Natural killer cell treated with Interleukin-12 subunit alpha and Interleukin-12 subunit beta and Interleukin-15 and Interleukin-18, amount 100 ng/mL, for 72 hours (primary cell): ENCODE results near the gene RYR2. TPM values are rescaled to one million over a fixed set of nuclear protein-coding genes. Genes with fewer than 3 reads are reported as not detected.
"Not testable (repeated sequence)": the region's sequence is repeated elsewhere in the genome, so short reads cannot be mapped to it uniquely, and the experiment has no call there.

Experiments
- ATAC-seq, 2 donors: fragments of 150-1000 bp; cut with Tn5 transposase in 1 of 2; sonication (Bioruptor Pico), chemical (Tn5 transposase) in 1 of 2; 2 replicates each; pipeline ENCODE4 v1.10.0; 2021
- DNase-seq: peaks from one replicate; pipeline ENCODE4 v3.0.0; 2022; ENCODE audit warnings: low spot score
- H3K27ac Mint-ChIP-seq, 2 donors: 1 replicate in 1 of 2; 2 replicates in 1 of 2; pipeline ENCODE4 v1.8.0; 2022; ENCODE audit warnings: mixed read lengths in 2 of 2, mild to moderate bottlenecking in 1 of 2, moderate library complexity in 1 of 2
- H3K27me3 Mint-ChIP-seq, 2 donors: 1 replicate in 1 of 2; 2 replicates in 1 of 2; pipeline ENCODE4 v1.8.0; 2022; ENCODE audit warnings: mixed read lengths in 2 of 2
- H3K36me3 Mint-ChIP-seq: one replicate; pipeline ENCODE4 v1.8.0; 2022; ENCODE audit warnings: mixed read lengths
- H3K4me1 Mint-ChIP-seq, 2 donors: 1 replicate in 1 of 2; 2 replicates in 1 of 2; pipeline ENCODE4 v1.8.0; 2022; ENCODE audit warnings: low read depth in 2 of 2, mixed read lengths in 2 of 2, mild to moderate bottlenecking in 1 of 2
- H3K4me3 Mint-ChIP-seq: one replicate; pipeline ENCODE4 v1.8.0; 2022; ENCODE audit warnings: mixed read lengths
- H3K9me3 Mint-ChIP-seq: 2 replicates; pipeline ENCODE4 v1.8.0; 2022; ENCODE audit warnings: mixed read lengths
- total RNA-seq, 2 donors: library from RNA; stranded (reverse); gene quantifications; one replicate each; pipeline ENCODE4 v1.2.3, GENCODE V29; 2022

The RYR2 gene
- total RNA-seq, 2 donors from 2014 or later: 0.05 TPM; not detected in 1

GRCh38 chr1:237309595-237310118 lies 267.7 kb downstream of the RYR2 start:
- DNase-seq (no peak), ATAC-seq (no peak)
- H3K9me3 Mint-ChIP-seq: peaks cover 3% of the 10 kb centered on the region
- H3K36me3 Mint-ChIP-seq: no peaks in the 10 kb centered on the region
- no peak overlapping the region for H3K27ac Mint-ChIP-seq
- no peaks in the 10 kb centered on the region for H3K27me3 Mint-ChIP-seq
- H3K4me1 Mint-ChIP-seq: no peaks in the 10 kb centered on the region
- no peak overlapping the region for H3K4me3 Mint-ChIP-seq

- H3K9me3 Mint-ChIP-seq: peaks cover 3% of the 10 kb centered on the region
- no peak overlapping the region for H3K4me3 Mint-ChIP-seq
- H3K4me1 Mint-ChIP-seq: no peaks in the 10 kb centered on the region
- H3K27me3 Mint-ChIP-seq: no peaks in the 10 kb centered on the region
- H3K27ac Mint-ChIP-seq: no peak overlapping the region
- H3K36me3 Mint-ChIP-seq: no peaks in the 10 kb centered on the region
- DNase-seq (no peak), ATAC-seq (no peak)
Measured at GRCh38 chr1:237316352-237316751, 274.4 kb downstream of the RYR2 start.

DNA sequence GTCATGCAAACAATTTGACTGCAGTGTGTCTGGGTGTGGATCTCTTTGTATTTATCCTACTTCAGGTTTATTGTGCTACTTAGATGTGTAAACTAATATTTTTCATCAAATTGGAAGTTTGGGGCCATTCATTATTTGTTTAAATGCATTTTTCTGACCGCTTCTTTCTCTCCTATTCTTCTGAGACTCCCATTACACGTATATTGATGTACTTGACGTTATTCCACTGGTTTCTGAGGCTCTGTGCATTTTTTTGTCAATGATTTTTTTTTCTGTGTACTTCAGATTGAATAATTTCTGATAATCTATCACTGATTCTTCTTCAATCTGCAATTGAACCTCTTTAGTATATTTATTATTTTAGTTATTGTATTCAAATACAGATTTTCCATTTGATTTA lies 276.8 kb downstream of the RYR2 start:
- no peaks in the 10 kb centered on the region for H3K36me3 Mint-ChIP-seq
- no peak overlapping the region for H3K27ac Mint-ChIP-seq
- H3K9me3 Mint-ChIP-seq: no peaks in the 10 kb centered on the region
- no peaks in the 10 kb centered on the region for H3K27me3 Mint-ChIP-seq
- no peaks in the 10 kb centered on the region for H3K4me1 Mint-ChIP-seq
- ATAC-seq: no peak
- H3K4me3 Mint-ChIP-seq: no peak overlapping the region
- DNase-seq: no peak

DNA sequence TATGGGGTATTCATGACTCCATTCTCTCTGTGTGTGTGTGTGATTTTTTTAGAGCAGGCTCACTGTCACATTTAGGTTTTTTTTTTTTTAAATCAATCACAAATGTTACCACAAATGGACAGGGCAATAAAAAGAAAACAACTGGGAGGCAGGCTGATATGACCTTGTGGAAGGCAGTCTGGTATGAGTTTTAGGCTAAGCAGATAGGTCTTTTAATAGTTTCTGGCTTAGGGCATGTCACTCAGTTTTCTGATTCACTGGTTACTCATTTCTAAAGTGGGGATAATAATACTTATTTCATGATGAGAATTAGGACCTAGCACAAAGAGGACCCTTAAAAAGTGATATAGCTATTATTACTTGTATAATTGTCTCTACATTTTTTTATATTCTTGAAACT lies 278.9 kb downstream of the RYR2 start:
- Mint-ChIP-seq H3K27ac (no peak overlapping the region), H3K4me1 (no peaks in the 10 kb centered on the region), H3K27me3 (no peaks in the 10 kb centered on the region), H3K4me3 (no peak overlapping the region), H3K36me3 (no peaks in the 10 kb centered on the region), H3K9me3 (no peaks in the 10 kb centered on the region)
- ATAC-seq (no peak), DNase-seq (no peak)

DNA sequence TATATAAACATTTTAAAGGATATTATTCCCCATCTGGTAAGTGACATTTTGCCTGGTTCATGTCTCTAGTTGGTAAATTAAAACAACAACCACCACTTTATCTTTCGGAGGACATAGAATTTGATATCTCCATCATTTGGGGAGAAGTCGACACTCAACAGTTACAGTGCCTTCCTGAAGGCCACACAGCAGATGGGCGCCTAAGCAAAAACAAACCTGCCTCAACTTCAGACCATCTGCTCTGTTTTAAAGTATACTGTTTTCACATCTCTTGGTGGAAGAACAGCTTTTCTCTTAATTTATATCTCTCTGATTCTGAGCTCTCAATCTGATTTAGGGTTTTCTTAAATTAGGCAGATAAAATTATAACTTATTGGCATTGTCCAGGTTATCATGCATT lies 282.2 kb downstream of the RYR2 start:
- Mint-ChIP-seq H3K4me1 (no peaks in the 10 kb centered on the region), H3K27me3 (no peaks in the 10 kb centered on the region), H3K27ac (no peak overlapping the region), H3K4me3 (no peak overlapping the region), H3K9me3 (no peaks in the 10 kb centered on the region), H3K36me3 (no peaks in the 10 kb centered on the region)
- ATAC-seq (no peak), DNase-seq (no peak)

- ATAC-seq (no peak), DNase-seq (no peak)
- Mint-ChIP-seq H3K27me3 (no peaks in the 10 kb centered on the region), H3K27ac (no peak overlapping the region), H3K4me1 (no peaks in the 10 kb centered on the region), H3K4me3 (no peak overlapping the region), H3K9me3 (no peaks in the 10 kb centered on the region), H3K36me3 (no peaks in the 10 kb centered on the region)
Measured at GRCh38 chr1:237327061-237327460, 285.1 kb downstream of the RYR2 start.

DNA sequence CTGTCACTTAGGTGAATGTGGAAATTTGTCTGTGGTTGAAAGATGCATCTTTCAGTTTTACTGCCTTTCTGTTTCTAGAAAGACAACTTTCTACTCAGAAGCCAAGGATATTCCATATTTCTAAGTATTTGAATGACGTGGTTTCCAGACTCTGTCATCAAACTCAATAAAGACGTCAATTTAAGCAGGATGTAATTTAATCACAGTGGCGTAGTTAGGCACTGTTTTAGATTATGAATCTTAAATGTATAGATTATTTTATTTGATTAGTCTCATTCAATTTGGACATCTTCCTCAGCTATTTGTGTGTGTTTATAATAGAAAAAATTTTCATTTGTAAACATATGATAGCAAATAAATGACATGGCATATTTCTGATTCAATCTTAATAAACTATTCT lies 298.9 kb downstream of the RYR2 start:
- Mint-ChIP-seq H3K9me3 (peaks cover 8% of the 10 kb centered on the region), H3K27me3 (no peaks in the 10 kb centered on the region), H3K27ac (no peak overlapping the region), H3K4me1 (no peaks in the 10 kb centered on the region), H3K36me3 (no peaks in the 10 kb centered on the region), H3K4me3 (no peak overlapping the region)
- ATAC-seq: no peak
- no peak for DNase-seq

- Mint-ChIP-seq H3K9me3 (peaks cover 8% of the 10 kb centered on the region), H3K4me1 (no peaks in the 10 kb centered on the region), H3K4me3 (no peak overlapping the region), H3K27me3 (no peaks in the 10 kb centered on the region), H3K27ac (no peak overlapping the region), H3K36me3 (no peaks in the 10 kb centered on the region)
- no peak for ATAC-seq
- no peak for DNase-seq
Measured at GRCh38 chr1:237341391-237341790, 299.4 kb downstream of the RYR2 start.

GRCh38 chr1:237342730-237343129 lies 300.7 kb downstream of the RYR2 start:
- peaks cover 8% of the 10 kb centered on the region for H3K9me3 Mint-ChIP-seq
- DNase-seq (no peak), ATAC-seq (no peak)
- H3K4me1 Mint-ChIP-seq: no peaks in the 10 kb centered on the region
- no peaks in the 10 kb centered on the region for H3K27me3 Mint-ChIP-seq
- H3K27ac Mint-ChIP-seq: no peak overlapping the region
- H3K36me3 Mint-ChIP-seq: no peaks in the 10 kb centered on the region
- no peak overlapping the region for H3K4me3 Mint-ChIP-seq

DNA sequence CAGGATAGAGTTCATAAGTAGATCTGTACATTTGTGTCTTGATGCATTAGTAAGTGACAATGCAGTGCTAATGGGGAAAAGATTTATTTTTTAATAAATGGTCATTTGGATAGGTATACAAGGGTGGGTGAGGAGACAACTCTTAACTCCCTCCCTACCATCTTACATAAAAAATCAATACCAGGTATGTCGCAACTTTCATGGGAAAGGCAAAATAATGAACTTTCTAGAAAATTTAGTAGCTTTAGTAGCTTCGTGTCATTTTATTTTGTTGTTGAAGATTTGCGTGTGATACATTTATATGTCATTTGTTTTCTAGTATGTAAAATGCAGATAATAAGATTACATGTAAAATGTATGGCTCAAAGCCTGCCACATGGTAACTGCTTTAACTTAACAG lies 310.8 kb downstream of the RYR2 start:
- H3K36me3 Mint-ChIP-seq: no peaks in the 10 kb centered on the region
- no peaks in the 10 kb centered on the region for H3K4me1 Mint-ChIP-seq
- ATAC-seq (no peak), DNase-seq (no peak)
- H3K4me3 Mint-ChIP-seq: no peak overlapping the region
- H3K27me3 Mint-ChIP-seq: no peaks in the 10 kb centered on the region
- H3K27ac Mint-ChIP-seq: no peak overlapping the region
- no peaks in the 10 kb centered on the region for H3K9me3 Mint-ChIP-seq

DNA sequence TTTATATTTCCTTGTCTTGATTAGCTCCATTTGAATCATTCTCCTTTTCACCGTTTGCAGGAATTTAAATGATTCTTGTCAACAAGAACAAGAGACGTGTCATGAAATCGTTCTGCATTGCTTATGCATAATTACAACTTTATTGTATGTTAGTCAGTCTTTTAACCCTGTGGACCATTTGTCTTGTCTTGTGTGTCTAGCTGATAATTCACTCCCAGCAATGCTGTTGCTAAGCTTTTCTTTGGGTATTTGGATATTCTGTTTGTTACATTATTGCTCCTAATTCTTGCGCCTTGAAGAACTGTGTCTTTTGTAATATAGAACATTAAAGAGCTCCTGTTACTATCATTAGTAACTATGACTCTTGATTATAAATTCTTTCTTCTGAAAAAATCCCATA lies 311.9 kb downstream of the RYR2 start:
- Mint-ChIP-seq H3K36me3 (no peaks in the 10 kb centered on the region), H3K4me1 (no peaks in the 10 kb centered on the region), H3K27ac (no peak overlapping the region), H3K9me3 (no peaks in the 10 kb centered on the region), H3K27me3 (no peaks in the 10 kb centered on the region), H3K4me3 (no peak overlapping the region)
- DNase-seq: no peak
- no peak for ATAC-seq

- Mint-ChIP-seq H3K4me3 (no peak overlapping the region), H3K9me3 (no peaks in the 10 kb centered on the region), H3K27ac (no peak overlapping the region), H3K27me3 (no peaks in the 10 kb centered on the region), H3K4me1 (no peaks in the 10 kb centered on the region), H3K36me3 (no peaks in the 10 kb centered on the region)
- ATAC-seq (no peak), DNase-seq (no peak)
Measured at GRCh38 chr1:237355022-237355421, 313.0 kb downstream of the RYR2 start.

GRCh38 chr1:237358555-237358954 lies 316.6 kb downstream of the RYR2 start:
- H3K9me3 Mint-ChIP-seq: no peaks in the 10 kb centered on the region
- H3K27me3 Mint-ChIP-seq: peaks cover 0 to 6% of the 10 kb centered on the region in 2 donors
- H3K36me3 Mint-ChIP-seq: no peaks in the 10 kb centered on the region
- no peak for DNase-seq
- no peak overlapping the region for H3K4me3 Mint-ChIP-seq
- no peak for ATAC-seq
- no peaks in the 10 kb centered on the region for H3K4me1 Mint-ChIP-seq
- no peak overlapping the region for H3K27ac Mint-ChIP-seq

GRCh38 chr1:237367758-237368157 lies 325.8 kb downstream of the RYR2 start:
- Mint-ChIP-seq H3K4me3 (no peak overlapping the region), H3K36me3 (no peaks in the 10 kb centered on the region), H3K9me3 (no peaks in the 10 kb centered on the region), H3K4me1 (no peaks in the 10 kb centered on the region), H3K27me3 (peaks cover 0 to 7% of the 10 kb centered on the region in 2 donors), H3K27ac (no peak overlapping the region)
- ATAC-seq (no peak), DNase-seq (no peak)

DNA sequence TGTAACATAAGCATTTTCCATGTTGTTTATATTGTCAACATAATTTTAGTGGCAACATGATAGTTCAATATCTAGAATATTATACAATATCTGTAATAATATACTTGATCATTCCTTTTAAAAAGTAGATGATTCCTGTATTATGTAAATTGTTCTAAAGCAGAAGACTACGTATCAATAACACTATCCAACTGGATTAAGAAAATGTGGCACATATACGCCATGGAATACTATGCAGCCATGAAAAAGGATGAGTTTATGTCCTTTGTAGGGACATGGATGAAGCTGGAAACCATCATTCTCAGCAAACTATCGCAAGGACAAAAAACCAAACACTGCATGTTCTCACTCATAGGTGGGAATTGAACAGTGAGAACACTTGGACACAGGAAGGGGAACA lies 329.5 kb downstream of the RYR2 start:
- not testable (repeated sequence) for H3K27ac Mint-ChIP-seq, H3K4me1 Mint-ChIP-seq, ATAC-seq, H3K4me3 Mint-ChIP-seq, H3K9me3 Mint-ChIP-seq, DNase-seq, H3K27me3 Mint-ChIP-seq, H3K36me3 Mint-ChIP-seq
